ENCODE results near the gene GPX5.
A peak's percentile ranks its signal among the peaks of the same experiment; 100 is the strongest.

GPX5 gene

GRCh38 chr6:28486988-28487742, 38.5 kb upstream of the GPX5 start:
- Mint-ChIP-seq H3K4me3 (no peak overlapping the region), H3K27ac (no peak overlapping the region), H3K27me3 (ENCODE audit: low read depth, poor library complexity) (peaks cover 44% of the 10 kb centered on the region), H3K4me1 (peaks cover 25% of the 10 kb centered on the region), H3K36me3 (ENCODE audit: low read depth) (peaks cover 5% of the 10 kb centered on the region), H3K9me3 (peaks cover 3% of the 10 kb centered on the region)
- DNase-seq: no peak
- TF ChIP-seq CTCF (IDR thresholded peaks at IDR 0.05): no peak

- DNase-seq: peak; percentile 61
- H3K27ac Mint-ChIP-seq: no peak overlapping the region
- TF ChIP-seq CTCF (IDR thresholded peaks at IDR 0.05): no peak
- H3K36me3 Mint-ChIP-seq (ENCODE audit: low read depth): peaks cover 5% of the 10 kb centered on the region
- peak overlapping the region; percentile 87 for H3K4me3 Mint-ChIP-seq
- H3K4me1 Mint-ChIP-seq: peaks cover 37% of the 10 kb centered on the region
- peaks cover 30% of the 10 kb centered on the region for H3K27me3 Mint-ChIP-seq (ENCODE audit: low read depth, poor library complexity)
- peaks cover 3% of the 10 kb centered on the region for H3K9me3 Mint-ChIP-seq
These were observed 36.7 kb upstream of the GPX5 start for GRCh38 chr6:28488916-28489365.

GRCh38 chr6:28489366-28490204, 36.1 kb upstream of the GPX5 start:
- Mint-ChIP-seq H3K36me3 (ENCODE audit: low read depth) (peaks cover 5% of the 10 kb centered on the region), H3K9me3 (peaks cover 3% of the 10 kb centered on the region), H3K4me1 (peaks cover 37% of the 10 kb centered on the region), H3K4me3 (peak overlapping the region; percentile 87), H3K27ac (peak overlapping the region; percentile 40), H3K27me3 (ENCODE audit: low read depth, poor library complexity) (peaks cover 23% of the 10 kb centered on the region)
- TF ChIP-seq CTCF (IDR thresholded peaks at IDR 0.05): no peak
- peak; percentile 71 for DNase-seq

GRCh38 chr6:28490205-28490890, 35.3 kb upstream of the GPX5 start:
- Mint-ChIP-seq H3K36me3 (ENCODE audit: low read depth) (peaks cover under 1% of the 10 kb centered on the region), H3K4me1 (peaks cover 37% of the 10 kb centered on the region), H3K27ac (peak overlapping the region; percentile 40), H3K9me3 (peaks cover 3% of the 10 kb centered on the region), H3K4me3 (peak overlapping the region; percentile 87), H3K27me3 (ENCODE audit: low read depth, poor library complexity) (peaks cover 20% of the 10 kb centered on the region)
- DNase-seq: no peak
- TF ChIP-seq CTCF (IDR thresholded peaks at IDR 0.05): no peak

GRCh38 chr6:28491984-28492317, 33.7 kb upstream of the GPX5 start:
- H3K27ac Mint-ChIP-seq: no peak overlapping the region
- peaks cover 13% of the 10 kb centered on the region for H3K27me3 Mint-ChIP-seq (ENCODE audit: low read depth, poor library complexity)
- DNase-seq: no peak
- peaks cover 37% of the 10 kb centered on the region for H3K4me1 Mint-ChIP-seq
- peak overlapping the region; percentile 71 for H3K4me3 Mint-ChIP-seq
- no peak for TF ChIP-seq CTCF (IDR thresholded peaks at IDR 0.05)
- no peaks in the 10 kb centered on the region for H3K9me3 Mint-ChIP-seq
- no peaks in the 10 kb centered on the region for H3K36me3 Mint-ChIP-seq (ENCODE audit: low read depth)
